Activated T-cell treated with anti-CD3 and anti-CD28 coated beads for 48 hours (primary cell): ENCODE measurements around the gene TTC28.
"Not testable (repeated sequence)": the region's sequence is repeated elsewhere in the genome, so short reads cannot be mapped to it uniquely, and the experiment has no call there.

Experiments used
- DNase-seq: peaks from one replicate; pipeline ENCODE4 v3.0.0-alpha.2; 2020; ENCODE audit warnings: low read depth

The TTC28 gene

DNA sequence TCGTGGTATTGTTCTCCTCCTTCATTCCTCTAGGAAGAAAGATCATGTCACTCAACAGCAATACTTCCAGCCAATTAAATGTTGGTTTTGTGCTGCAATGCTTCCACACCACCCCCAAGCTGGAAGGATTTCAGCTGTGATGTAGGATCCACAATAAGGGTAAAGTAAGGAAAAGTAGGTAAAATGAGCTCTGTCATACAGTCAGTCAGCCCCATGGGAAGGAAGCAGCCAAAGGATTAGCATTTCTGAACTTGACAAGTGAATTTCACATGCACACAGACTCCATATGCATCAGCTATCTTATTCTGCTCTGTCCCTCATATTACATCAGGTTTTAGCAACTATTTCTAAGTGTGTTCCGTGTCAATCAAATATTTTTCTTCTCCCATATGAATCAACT is 197.9 kb downstream of the TTC28 start:
- no peak for DNase-seq

DNA sequence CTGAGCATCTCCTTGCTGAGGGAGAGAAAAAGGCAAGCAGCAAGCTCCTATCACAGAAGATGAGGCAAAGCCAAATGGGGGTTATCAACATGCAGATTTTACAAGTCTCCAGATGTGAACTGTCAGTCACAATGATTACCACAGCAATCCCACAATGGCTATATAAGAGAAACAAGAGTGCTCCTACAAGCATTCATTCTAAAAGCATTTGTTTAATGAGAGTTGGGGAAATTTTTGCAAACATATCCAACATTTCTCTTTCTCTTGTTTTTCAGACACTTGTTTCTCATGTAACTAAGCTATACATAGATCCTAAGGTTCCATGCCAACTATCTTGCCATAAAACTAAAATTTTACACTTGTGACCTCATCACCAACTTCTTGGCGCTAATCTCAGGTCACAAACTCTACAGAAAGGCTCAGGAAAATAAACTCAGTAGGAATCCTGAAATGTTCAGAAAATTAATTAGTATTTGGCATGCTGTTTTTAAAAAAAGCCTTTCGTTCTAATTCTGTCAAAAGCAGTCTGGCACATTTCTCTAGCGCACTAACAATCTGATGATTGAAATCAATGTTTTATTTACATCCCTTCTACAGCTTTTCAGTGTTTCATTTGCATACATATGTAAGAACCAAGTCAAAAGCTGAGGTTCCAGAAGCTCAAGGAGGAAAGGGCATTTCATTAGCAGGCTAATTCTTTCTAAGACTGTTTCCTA is 199.5 kb downstream of the TTC28 start:
- DNase-seq: no peak

- no peak for DNase-seq
Measured at GRCh38 chr22:28478564-28478963, 201.1 kb downstream of the TTC28 start.

- DNase-seq: no peak
Measured at GRCh38 chr22:28477556-28477955, 202.1 kb downstream of the TTC28 start.

- DNase-seq: no peak
Measured at GRCh38 chr22:28474330-28474729, 205.3 kb downstream of the TTC28 start.

DNA sequence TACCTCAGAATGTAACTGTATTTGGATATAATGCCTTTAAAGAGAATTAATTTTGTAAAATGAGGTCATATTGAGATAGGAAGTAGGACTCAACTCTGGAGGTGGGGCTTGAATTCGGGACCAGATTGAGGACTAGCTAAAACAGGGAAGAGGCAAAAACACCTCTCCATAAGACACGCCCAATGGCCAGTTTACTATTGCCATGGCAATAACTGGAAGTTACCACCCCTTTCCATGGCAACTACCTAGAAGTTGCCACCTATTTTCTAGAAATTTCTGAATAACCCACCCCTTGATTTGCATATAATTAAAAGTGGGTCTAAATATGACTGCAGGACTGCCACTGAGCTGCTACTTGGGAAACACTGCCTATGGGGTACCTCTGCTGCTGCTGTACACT is 206.4 kb downstream of the TTC28 start:
- DNase-seq: no peak

GRCh38 chr22:28467055-28467454 is 212.6 kb downstream of the TTC28 start:
- not testable (repeated sequence) for DNase-seq

GRCh38 chr22:28466399-28466798 is 213.2 kb downstream of the TTC28 start:
- no peak for DNase-seq

GRCh38 chr22:28465841-28466240 is 213.8 kb downstream of the TTC28 start:
- DNase-seq: no peak

DNA sequence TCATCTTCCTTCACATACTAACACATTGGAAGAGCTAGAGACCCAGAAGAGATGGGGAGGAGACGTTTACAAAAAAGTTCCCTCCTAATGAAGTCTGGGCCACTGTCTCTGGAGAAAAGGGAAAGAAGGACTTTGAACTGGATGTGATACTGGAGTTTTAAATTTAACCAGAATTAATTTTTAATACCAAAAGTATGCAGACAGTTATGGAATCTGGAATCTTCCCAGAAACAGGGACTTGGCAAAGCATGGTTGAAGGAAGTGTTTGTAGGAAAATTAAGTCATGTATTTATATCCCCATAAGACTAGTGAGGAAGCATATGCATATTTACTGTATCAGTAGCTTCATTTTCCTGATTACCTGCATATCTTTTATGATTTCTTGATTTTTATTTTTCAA is 215.5 kb downstream of the TTC28 start:
- DNase-seq: no peak

DNA sequence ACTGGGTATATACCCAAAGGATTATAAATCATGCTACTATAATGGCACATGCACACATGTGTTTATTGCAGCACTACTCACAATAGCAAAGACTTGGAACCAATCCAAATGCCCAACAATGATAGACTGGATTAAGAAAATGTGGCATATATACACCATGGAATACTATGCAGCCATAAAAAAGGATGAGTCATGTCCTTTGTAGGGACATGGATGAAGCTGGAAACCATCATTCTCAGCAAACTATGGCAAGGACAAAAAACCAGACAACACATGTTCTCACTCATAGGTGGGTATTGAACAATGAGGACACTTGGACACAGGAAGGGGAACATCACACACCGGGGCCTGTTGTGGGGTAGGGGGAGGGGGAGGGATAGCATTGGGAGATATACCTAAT is 216.2 kb downstream of the TTC28 start:
- not testable (repeated sequence) for DNase-seq

- DNase-seq: no peak
Measured at GRCh38 chr22:28462901-28463300, 216.7 kb downstream of the TTC28 start.

DNA sequence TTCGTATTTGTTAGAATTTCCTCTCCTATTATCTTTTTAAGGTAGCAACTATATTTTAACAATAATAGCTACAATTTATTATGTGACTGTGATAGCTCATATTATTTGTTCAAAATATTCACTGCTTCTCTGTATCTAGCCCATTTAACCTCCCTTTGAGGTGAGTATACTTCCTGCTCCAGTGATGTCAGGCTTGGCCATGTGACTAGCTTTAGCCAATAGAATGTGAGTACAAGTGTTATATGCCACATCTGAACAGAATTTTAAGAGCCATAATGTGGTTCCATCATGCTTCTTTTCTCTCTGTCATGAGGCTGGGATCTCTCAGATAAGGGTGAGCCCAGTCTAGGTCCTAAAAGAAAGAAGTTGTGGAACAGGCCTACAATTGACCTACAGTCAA is 217.6 kb downstream of the TTC28 start:
- no peak for DNase-seq

DNA sequence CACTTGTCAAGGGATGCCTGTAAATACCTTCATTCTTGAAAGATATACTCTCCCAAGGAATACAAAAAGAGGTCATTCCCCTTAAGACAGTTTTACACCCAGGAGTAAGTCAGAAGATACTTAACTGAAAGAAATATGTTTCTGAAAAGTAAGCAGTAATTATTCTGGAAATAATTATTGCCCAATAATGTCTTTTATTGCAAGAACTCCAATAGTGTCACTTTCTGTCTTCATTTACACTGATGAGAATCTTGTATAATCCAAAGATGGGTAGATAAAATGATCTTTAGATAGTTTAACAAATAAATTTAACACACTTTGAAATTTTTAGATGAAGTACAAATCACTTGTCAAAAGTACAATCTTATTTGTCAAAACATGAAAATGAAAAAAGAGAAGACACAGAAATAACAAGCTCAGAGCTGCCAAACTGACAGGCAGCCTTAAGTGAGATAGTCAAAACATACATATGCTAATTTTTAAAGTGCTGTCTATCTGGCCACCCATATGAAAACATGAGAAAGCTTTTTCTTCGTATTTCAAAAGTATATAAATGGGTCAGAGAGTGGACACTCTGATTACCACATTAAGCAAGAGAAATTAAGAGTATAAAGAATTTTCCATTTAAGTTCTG is 225.1 kb downstream of the TTC28 start:
- DNase-seq: no peak

DNA sequence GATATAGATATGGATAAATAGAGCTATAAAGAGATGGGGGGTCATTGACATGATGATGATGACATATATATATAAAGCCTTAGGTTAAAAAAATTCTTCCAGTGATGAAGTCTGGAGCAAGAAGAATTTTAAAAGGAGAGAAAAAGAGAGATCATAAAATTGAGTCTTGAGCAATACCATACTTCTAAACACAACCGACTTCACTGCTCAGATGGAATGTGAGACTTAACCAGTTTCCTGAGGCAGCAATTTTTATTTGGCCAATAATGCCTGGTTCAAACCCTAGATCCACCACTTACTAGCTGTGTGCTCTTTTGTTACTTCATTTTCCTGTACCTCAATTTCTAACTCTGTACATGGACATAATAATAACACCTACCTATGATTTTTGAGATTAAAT is 229.5 kb downstream of the TTC28 start:
- no peak for DNase-seq

DNA sequence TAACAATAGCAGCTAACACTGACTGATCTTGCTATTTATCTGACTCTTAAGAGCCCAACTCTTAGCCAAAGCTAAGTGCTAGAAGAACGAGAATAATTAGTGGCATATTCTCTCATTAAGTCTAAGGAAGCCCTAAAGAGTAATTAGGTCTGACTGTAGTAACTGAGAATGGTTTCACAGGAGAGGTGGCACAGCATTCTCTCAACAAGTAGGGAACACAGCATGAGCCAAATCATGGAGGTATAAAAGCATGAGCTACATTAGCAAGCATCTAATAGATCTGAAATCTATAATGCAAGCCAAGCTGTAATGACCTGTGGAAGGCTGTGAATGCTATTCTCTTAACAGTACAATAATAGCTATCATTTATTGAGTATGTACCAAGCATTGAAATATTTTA is 230.6 kb downstream of the TTC28 start:
- no peak for DNase-seq

- no peak for DNase-seq
Measured at GRCh38 chr22:28448625-28449024, 231.0 kb downstream of the TTC28 start.

DNA sequence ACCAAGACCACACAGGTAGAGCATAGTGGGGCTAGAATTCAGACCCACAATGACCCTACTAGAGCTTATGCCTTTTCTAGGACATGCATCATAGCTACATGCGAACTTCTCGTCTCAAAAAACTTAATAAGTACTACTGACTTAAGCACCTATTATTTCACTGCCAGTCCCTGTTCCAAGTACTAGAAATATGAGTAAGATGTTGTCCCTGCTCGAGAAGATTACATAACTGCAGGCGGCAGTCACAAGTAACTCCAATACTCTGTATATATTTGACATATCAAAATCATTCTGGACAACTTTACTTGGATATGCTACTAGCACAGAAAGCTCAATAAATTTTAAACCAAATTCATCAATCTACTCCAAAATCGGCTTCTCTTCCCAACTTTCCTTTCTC is 235.0 kb downstream of the TTC28 start:
- DNase-seq: no peak

- no peak for DNase-seq
Measured at GRCh38 chr22:28443526-28443876, 236.1 kb downstream of the TTC28 start.

GRCh38 chr22:28442711-28443525 is 236.7 kb downstream of the TTC28 start:
- no peak for DNase-seq

DNA sequence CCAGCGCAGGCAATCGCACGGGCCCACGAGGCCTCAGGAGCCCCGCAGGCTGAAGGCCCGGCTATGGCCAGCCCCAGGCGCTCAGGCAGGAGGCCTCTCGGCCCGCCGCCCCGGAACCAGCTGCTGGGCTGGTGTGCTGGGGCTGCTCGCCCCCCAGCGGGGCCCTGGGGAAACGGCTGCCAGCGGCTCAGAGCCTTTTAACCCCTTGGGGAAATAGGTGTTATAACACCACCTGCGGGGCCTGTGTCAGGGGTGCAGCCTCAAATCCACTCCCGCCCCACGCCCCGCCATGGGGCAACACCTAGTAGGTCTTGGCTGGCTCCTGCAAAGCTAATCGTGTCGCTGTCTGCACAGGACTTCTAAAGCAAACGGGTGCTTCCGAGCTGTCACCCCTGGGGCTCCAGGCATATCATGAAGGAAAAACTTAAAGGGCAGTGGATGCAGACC is 237.4 kb downstream of the TTC28 start:
- DNase-seq: peak; percentile 71

DNA sequence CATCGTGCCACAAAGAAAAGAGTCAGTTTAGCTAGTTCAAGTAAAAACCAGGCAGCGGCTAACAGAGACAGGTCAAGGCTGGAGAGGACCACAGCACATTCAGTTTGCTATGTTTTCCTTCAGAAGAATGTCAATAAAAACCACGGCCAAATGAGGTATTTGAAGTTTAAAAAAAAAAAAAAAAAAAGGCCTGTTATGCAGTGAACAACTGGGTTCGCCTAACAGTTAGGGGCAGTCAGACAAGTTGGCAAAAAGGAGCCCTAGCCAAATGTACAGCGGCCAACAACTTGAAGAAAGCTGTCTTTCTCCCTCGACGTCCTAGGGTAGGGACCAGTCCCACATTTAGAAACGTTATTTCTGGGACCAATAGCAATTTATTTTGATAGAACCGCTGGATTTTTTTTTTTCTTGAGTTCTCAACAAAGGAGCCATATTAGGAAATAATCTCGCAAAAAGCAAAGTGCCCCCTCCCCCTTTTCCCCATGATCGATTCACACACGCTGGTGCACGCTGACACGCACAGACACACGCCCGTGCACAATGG is 237.8 kb downstream of the TTC28 start:
- no peak for DNase-seq
